Ishikawa (cell line): ENCODE results near the gene PPP2R5B.

ENCODE experiments used
- CEBPB ChIP-seq: IDR thresholded peaks from 2 replicates; pipeline ENCODE4 v1.6.1; 2012
- CREB1 ChIP-seq: IDR thresholded peaks from 2 replicates; pipeline ENCODE4 v1.6.1; 2012; ENCODE audit warnings: low read depth
- EP300 ChIP-seq: IDR thresholded peaks from 2 replicates; pipeline ENCODE4 v1.6.1; 2012; ENCODE audit warnings: borderline replicate concordance
- NFIC ChIP-seq: IDR thresholded peaks from 2 replicates; pipeline ENCODE4 v1.6.1; 2012
- RAD21 ChIP-seq: IDR thresholded peaks from 2 replicates; pipeline ENCODE4 v1.6.1; 2012; ENCODE audit warnings: low read depth
- TAF1 ChIP-seq: IDR thresholded peaks from 2 replicates; pipeline ENCODE4 v1.6.1; 2012; ENCODE audit warnings: low read depth, mild to moderate bottlenecking
- TCF12 ChIP-seq: IDR thresholded peaks from 2 replicates; pipeline ENCODE4 v1.6.1; 2012; ENCODE audit warnings: low read depth
- TEAD4 ChIP-seq: IDR thresholded peaks from 2 replicates; pipeline ENCODE4 v1.6.1; 2012
- YY1 ChIP-seq: IDR thresholded peaks from 2 replicates; pipeline ENCODE4 v1.6.1; 2012; ENCODE audit warnings: low read depth
- ZBTB7A ChIP-seq: IDR thresholded peaks from 2 replicates; pipeline ENCODE4 v1.6.1; 2012; ENCODE audit warnings: low read depth
- TF ChIP-seq, protein P1 (sequence below): IDR thresholded peaks from 2 replicates; pipeline ENCODE4 v1.6.1; 2012
- TF ChIP-seq, protein P2 (sequence below): IDR thresholded peaks from 2 replicates; pipeline ENCODE4 v1.6.1; 2012
- TF ChIP-seq, protein P3 (sequence below): IDR thresholded peaks from 2 replicates; pipeline ENCODE4 v1.6.1; 2012; ENCODE audit warnings: low read depth, mild to moderate bottlenecking

DNA sequence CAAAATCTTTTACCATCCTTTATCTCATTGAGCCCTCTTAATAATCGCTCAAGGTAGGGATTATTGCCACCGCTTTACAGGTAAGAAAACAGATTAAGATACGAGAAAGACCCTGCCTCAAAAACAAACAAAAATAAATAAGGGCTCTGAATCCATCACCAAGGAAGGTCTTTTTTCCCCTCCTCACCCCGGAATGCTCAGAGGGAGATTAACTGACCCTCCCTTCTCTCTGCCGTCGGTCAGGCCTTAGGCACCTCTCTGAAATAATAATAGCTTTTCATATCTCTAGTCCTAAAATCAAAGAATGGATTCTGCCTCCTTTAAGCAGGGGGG lies 6.9 kb upstream of the PPP2R5B start:
- TF ChIP-seq CREB1 (no peak), EP300 (no peak), ZBTB7A (no peak), CEBPB (no peak), RAD21 (no peak), TCF12 (no peak), NFIC (no peak), TAF1 (no peak), YY1 (no peak), TEAD4 (no peak)
- TF ChIP-seq, protein P1, sequence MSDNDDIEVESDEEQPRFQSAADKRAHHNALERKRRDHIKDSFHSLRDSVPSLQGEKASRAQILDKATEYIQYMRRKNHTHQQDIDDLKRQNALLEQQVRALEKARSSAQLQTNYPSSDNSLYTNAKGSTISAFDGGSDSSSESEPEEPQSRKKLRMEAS, result no peak
- TF ChIP-seq, protein P2, sequence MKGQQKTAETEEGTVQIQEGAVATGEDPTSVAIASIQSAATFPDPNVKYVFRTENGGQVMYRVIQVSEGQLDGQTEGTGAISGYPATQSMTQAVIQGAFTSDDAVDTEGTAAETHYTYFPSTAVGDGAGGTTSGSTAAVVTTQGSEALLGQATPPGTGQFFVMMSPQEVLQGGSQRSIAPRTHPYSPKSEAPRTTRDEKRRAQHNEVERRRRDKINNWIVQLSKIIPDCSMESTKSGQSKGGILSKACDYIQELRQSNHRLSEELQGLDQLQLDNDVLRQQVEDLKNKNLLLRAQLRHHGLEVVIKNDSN, result no peak
- TF ChIP-seq, protein P3, sequence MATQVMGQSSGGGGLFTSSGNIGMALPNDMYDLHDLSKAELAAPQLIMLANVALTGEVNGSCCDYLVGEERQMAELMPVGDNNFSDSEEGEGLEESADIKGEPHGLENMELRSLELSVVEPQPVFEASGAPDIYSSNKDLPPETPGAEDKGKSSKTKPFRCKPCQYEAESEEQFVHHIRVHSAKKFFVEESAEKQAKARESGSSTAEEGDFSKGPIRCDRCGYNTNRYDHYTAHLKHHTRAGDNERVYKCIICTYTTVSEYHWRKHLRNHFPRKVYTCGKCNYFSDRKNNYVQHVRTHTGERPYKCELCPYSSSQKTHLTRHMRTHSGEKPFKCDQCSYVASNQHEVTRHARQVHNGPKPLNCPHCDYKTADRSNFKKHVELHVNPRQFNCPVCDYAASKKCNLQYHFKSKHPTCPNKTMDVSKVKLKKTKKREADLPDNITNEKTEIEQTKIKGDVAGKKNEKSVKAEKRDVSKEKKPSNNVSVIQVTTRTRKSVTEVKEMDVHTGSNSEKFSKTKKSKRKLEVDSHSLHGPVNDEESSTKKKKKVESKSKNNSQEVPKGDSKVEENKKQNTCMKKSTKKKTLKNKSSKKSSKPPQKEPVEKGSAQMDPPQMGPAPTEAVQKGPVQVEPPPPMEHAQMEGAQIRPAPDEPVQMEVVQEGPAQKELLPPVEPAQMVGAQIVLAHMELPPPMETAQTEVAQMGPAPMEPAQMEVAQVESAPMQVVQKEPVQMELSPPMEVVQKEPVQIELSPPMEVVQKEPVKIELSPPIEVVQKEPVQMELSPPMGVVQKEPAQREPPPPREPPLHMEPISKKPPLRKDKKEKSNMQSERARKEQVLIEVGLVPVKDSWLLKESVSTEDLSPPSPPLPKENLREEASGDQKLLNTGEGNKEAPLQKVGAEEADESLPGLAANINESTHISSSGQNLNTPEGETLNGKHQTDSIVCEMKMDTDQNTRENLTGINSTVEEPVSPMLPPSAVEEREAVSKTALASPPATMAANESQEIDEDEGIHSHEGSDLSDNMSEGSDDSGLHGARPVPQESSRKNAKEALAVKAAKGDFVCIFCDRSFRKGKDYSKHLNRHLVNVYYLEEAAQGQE, result no peak
